ENCODE results near the gene KSR1.

KSR1 gene

DNA sequence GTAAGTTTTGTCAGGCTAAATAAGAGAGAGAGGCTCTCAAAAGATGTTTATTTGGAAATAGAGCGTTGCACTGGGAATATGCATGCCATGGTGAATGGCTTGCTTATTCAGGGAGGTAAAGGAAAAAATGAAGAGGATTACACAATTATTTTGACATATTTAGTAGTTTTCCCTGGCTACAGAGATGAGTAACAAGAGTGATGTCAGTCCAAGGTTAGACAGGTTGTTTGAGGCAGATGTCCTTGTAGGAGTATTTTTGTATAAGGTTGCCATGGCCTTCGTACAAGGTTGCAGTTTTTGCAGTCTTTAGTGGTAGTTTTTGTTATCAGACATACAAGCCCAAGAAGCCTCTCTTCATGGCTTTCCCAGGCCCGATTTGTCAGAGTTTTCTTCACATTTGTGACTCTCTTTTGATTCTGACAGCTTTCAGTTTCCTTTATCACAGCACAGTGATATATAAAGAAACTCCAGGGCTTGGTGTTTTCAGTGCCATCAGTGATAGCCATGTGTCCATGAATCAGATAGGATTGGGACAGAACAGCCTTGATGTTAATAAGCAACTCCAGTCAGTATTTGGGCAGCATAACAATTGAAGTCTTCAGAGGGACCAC, 156.0 kb downstream of the KSR1 start:
- Histone ChIP-seq H3K27ac (no peak overlapping the region), H3K4me3 (ENCODE audit: low read depth, low read length) (no peak overlapping the region), H3K27me3 (replicated peaks) (no peaks in the 10 kb centered on the region), H3K36me3 (replicated peaks) (peaks cover 67% of the 10 kb centered on the region)
- in situ Hi-C loops (cut with HindIII; ENCODE audit: low pct_ligation_motif_present, low sequenced_read_pairs) = no loop called here
- TF ChIP-seq, protein P1, sequence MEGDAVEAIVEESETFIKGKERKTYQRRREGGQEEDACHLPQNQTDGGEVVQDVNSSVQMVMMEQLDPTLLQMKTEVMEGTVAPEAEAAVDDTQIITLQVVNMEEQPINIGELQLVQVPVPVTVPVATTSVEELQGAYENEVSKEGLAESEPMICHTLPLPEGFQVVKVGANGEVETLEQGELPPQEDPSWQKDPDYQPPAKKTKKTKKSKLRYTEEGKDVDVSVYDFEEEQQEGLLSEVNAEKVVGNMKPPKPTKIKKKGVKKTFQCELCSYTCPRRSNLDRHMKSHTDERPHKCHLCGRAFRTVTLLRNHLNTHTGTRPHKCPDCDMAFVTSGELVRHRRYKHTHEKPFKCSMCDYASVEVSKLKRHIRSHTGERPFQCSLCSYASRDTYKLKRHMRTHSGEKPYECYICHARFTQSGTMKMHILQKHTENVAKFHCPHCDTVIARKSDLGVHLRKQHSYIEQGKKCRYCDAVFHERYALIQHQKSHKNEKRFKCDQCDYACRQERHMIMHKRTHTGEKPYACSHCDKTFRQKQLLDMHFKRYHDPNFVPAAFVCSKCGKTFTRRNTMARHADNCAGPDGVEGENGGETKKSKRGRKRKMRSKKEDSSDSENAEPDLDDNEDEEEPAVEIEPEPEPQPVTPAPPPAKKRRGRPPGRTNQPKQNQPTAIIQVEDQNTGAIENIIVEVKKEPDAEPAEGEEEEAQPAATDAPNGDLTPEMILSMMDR (IDR thresholded peaks at IDR 0.05; ENCODE audit: low read depth, low read length, missing control alignments) = no peak
- no peak for DNase-seq

DNA sequence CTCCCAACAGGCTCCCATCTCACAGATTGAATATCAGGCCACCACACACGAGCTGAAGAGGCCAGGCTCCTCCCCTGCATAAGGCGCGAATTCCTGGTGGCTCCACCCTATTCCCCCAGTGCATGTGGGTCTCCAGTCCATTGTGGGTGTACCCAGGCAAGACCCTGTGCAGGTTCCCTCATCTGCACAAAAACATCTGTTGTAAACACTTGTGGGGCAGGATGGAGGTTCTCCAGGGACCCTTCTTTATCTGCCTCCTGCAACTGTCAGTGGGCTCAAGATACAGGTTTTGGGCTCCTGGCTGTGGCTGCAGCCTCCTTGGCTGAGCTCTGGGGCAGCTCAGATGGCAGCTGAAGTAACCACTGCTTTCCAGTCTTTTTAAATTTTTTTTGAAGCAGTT, 157.2 kb downstream of the KSR1 start:
- TF ChIP-seq, protein P1 (IDR thresholded peaks at IDR 0.05; ENCODE audit: low read depth, low read length, missing control alignments) = no peak
- no peaks in the 10 kb centered on the region for H3K27me3 ChIP-seq (replicated peaks)
- DNase-seq = no peak
- peaks cover 74% of the 10 kb centered on the region for H3K36me3 ChIP-seq (replicated peaks)
- in situ Hi-C loops (cut with HindIII; ENCODE audit: low pct_ligation_motif_present, low sequenced_read_pairs) = no loop called here
- no peak overlapping the region for H3K27ac ChIP-seq
- no peak overlapping the region for H3K4me3 ChIP-seq (ENCODE audit: low read depth, low read length)

DNA sequence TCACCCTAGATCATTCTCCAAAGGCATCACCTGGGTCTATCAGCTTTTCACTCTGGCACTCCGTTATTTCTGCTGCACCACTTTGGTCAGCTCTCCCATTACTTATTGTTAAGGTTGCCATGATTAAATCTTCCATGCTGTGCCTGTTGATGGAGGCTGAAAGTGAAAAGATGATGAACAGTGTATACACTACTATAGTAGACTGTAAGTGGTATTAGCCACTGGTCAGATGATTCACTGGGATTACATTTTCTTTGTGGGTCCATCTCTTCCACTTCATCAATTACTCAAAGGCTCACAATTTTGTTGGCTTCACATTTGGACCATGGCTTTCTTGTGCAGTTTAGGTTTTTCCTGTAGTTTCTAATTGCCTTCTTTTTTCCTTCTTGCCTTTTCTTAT, 158.9 kb downstream of the KSR1 start:
- in situ Hi-C loops (cut with HindIII; ENCODE audit: low pct_ligation_motif_present, low sequenced_read_pairs) = no loop called here
- H3K4me3 ChIP-seq (ENCODE audit: low read depth, low read length) = no peak overlapping the region
- H3K27me3 ChIP-seq (replicated peaks) = no peaks in the 10 kb centered on the region
- no peak overlapping the region for H3K27ac ChIP-seq
- peaks cover 74% of the 10 kb centered on the region for H3K36me3 ChIP-seq (replicated peaks)
- DNase-seq = no peak
- TF ChIP-seq, protein P1 (IDR thresholded peaks at IDR 0.05; ENCODE audit: low read depth, low read length, missing control alignments) = no peak

DNA sequence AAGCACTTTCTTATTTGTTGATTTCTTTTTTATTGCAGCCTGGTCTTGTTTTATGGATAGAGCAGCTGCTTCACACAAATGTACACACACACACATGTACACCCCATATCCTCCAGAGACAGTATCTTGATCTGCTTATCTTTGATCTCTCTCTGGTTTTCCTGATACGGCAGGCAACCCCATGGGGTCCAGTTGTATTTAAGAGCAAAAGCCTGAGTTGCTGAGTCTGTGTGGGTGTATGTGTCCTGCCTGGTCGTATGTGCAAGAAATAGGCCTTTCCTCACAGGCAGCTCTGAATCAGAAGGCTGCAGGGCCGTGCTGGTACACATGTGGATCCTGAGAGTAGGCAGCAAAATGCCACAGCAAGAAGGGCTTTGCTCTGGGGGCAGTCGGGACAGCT, 160.2 kb downstream of the KSR1 start:
- no peak overlapping the region for H3K4me3 ChIP-seq (ENCODE audit: low read depth, low read length)
- DNase-seq = no peak
- H3K36me3 ChIP-seq (replicated peaks) = peaks cover 74% of the 10 kb centered on the region
- TF ChIP-seq, protein P1 (IDR thresholded peaks at IDR 0.05; ENCODE audit: low read depth, low read length, missing control alignments) = no peak
- H3K27ac ChIP-seq = no peak overlapping the region
- no peaks in the 10 kb centered on the region for H3K27me3 ChIP-seq (replicated peaks)
- in situ Hi-C loops (cut with HindIII; ENCODE audit: low pct_ligation_motif_present, low sequenced_read_pairs) = no loop called here

DNA sequence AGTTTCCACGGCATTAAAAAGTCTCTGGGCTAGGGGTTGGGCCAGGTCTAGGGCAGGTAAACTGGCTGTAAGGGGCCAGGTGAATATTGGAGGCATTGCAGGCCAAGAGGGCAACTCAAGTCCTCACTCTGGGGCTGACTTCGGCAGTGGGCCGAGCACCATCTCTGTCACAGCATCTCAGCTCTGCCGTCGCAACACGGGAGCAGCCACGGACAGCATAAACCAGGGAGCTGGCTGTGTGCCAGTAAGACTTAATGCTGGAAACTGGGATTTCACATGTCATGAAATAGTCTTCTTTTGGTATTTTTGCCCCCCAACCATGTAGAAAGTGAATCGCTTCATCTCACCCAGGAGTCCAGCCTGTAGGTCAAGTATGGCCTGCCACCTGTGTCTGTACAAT, 162.2 kb downstream of the KSR1 start:
- TF ChIP-seq, protein P1 (IDR thresholded peaks at IDR 0.05; ENCODE audit: low read depth, low read length, missing control alignments) = no peak
- DNase-seq = no peak
- H3K36me3 ChIP-seq (replicated peaks) = peaks cover 81% of the 10 kb centered on the region
- no peaks in the 10 kb centered on the region for H3K27me3 ChIP-seq (replicated peaks)
- no peak overlapping the region for H3K4me3 ChIP-seq (ENCODE audit: low read depth, low read length)
- H3K27ac ChIP-seq = no peak overlapping the region
- in situ Hi-C loops (cut with HindIII; ENCODE audit: low pct_ligation_motif_present, low sequenced_read_pairs) = no loop called here

DNA sequence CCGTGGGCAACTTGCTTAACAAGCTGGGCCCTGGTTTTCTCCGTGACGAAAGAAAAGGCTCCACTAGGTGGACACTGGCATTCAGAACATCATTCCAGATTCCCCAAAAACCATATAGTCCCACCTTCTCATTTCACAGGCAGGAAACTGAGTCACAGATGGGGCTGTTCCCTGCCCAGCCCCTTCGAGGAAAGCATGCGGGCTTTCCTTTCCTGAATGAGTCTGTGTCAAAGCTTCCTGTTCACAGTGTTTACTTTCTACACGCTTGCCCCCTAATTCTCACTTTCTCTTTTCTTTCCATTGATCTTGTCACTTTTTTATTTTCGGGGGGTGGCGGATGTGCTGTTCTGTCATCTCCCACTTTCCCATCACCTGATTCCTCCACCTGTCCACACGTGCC, 164.5 kb downstream of the KSR1 start:
- Histone ChIP-seq H3K27me3 (replicated peaks) (no peaks in the 10 kb centered on the region), H3K4me3 (ENCODE audit: low read depth, low read length) (no peak overlapping the region), H3K36me3 (replicated peaks) (peaks cover 82% of the 10 kb centered on the region), H3K27ac (no peak overlapping the region)
- TF ChIP-seq, protein P1 (IDR thresholded peaks at IDR 0.05; ENCODE audit: low read depth, low read length, missing control alignments) = no peak
- in situ Hi-C loops (cut with HindIII; ENCODE audit: low pct_ligation_motif_present, low sequenced_read_pairs) = no loop called here
- DNase-seq = no peak
